HG02759 (cell line): ENCODE measurements around the gene CAMTA1.

Experiments
- ATAC-seq: cut with Tn5 transposase; IDR thresholded peaks from one replicate; pipeline ENCODE4 v1.9.1; 2021; ENCODE audit warnings: mild to moderate bottlenecking, moderate library complexity; ENCODE audit not compliant: unreplicated experiment

The CAMTA1 gene

DNA sequence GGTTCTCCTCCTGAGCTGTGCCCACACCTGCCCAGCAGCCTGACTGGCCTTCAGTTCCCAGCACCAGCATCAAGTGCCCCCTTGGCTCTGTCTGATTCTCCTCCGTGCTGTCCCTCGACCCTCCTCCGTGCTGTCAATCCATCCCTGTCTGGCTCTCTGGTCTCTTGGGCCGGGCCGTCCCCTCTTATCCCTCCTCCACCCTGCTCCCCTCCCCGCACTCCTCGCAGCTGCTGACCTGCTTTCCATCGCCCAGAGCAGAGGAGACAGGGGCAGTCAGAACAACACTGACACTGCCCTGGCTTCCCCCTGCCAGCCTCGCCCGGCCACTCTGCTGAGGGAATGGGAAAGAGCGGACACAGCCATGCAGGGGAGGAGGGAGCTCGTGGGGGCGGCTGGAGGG, 267.4 kb downstream of the CAMTA1 start:
- no peak for ATAC-seq

DNA sequence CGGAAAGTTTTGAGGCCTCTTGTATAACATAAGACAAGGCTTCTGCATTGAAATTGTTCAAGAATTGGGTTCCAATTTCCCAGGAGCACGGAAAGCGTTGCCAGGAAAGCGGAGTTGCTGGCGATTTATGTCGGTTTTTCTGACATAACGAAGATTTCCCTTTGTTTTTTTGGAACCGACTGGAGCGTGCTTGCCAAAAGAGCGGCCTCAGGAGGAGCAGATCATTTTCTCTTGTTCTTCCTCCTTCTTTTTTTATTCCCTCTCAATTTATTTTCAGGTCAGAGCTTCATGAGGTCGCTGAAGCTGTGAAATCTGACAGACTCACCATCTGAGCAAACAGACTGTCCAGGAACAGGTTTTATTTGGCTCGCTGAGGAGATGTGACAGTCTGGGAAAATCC, 275.5 kb downstream of the CAMTA1 start:
- no peak for ATAC-seq

DNA sequence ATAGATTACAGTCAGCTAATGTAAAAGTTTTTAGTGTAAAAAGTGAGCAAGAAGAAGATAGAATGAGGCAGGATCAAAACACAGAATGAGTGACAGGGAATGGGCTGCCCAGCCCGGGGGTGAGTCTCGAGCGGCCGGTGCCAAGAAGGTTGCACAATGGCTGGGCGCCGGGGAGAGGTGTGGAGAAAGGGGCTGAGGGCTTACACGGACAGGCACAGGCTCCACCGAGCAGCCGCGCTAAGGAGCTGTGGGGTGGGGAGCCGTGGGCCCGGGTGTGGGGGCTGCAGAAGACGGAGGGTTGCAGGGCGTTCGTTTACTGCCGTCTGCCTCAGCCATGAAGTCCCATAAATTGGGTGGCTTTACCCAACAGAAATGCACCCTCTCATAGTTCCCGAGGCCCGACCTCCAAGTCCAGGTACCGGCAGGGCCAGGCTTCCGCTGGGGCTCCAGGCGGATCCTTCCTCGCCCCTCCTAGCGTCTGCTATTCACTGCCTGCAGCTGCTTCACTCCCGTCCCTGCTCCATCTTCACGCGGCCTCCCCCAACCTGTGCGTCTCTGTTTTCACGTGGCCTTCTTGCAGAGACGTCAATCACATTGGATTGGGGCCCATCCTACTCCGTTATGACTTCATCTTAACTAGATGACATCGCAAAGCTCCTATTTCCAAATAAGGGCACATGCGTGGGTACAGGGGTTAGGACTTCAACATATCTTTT, 277.2 kb downstream of the CAMTA1 start:
- ATAC-seq: no peak

DNA sequence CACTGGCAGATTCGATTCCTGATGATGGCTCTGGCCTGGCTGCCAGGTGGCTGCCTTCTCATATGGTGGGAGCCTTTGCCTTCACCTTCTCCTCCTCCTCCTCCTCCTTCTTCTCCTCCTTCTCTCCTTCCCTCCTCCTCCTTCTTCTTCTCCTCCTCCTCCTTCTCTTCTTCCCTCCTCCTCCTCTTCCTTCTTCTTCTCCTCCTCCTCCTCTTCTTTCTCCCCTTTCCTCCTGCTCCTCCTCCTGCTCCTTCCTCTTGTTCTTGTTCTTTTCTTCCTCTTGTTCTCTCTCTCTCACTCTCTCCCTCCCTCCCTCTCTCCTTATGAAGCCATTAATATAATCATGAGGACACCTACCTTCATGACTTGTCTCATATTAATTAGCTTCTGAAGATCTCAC, 278.7 kb downstream of the CAMTA1 start:
- ATAC-seq: no peak

DNA sequence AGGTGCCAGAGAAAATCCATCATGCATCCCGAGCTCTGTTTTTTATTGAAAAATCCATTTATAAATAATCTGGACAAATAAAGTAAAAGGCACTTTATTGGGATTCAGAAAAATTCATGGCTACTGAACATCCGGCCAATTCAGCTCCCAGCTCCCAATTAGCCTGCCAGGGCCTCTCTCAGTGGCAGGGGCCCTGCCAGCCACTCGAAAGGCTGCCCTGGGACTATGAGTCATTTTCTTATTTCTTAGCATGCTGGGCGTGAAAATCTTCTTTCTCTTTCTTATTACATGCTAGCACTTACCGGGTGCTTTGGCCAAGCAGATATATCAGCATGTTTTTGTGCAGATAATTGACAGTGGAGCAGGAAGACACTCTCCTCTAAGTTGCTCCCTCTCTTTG, 283.3 kb downstream of the CAMTA1 start:
- ATAC-seq: no peak

DNA sequence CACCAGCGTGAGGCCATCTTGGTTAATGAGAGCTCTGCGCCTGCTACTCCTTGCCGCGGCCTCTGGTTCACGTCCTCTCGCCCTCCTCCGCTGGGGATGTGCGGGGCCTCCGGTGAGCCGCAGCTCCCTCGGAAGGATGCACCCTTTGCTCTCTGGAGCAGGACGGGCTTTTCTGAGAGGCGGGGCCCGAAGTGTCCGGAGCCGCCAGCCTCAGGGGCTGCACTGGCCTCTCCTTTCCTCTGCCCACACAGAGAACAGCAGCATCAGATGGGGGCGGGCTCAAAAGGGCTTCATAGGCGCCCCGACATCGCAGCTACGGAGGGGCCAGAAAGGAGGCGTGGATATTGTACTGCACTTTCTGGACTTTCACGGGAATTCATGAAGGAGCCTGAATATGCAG, 284.7 kb downstream of the CAMTA1 start:
- ATAC-seq: no peak

DNA sequence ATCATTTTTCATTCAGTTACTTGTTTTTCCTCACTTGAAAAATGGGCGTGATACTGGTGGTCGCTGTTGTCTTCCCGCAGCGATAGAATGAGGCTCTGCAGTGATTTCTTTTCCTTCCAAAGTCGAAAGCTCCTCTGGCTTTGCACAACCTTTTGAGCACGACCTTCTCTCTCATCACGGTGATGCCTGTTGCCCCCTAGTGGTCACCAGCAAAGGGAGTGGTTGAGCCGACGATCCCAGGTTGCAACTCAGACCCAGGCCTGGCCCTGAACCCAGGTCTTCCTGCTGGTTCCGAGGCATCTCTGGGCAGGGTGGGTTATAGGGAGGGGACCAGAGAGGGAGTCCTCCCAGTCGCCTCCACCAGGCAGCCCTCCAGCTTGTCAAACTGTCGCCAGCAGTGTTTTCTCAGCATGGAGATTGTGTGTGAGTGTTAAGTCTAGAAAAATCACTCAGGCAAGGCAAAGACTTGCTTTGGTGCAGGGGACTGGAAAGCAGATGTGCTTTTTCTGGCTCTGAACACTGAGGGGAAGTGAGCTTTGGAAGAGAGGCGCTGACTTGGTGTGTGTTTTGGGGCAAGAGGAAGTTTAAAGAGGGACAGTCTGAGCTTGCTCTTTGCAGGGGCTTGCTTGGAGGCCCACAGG, 285.3 kb downstream of the CAMTA1 start:
- ATAC-seq: no peak

DNA sequence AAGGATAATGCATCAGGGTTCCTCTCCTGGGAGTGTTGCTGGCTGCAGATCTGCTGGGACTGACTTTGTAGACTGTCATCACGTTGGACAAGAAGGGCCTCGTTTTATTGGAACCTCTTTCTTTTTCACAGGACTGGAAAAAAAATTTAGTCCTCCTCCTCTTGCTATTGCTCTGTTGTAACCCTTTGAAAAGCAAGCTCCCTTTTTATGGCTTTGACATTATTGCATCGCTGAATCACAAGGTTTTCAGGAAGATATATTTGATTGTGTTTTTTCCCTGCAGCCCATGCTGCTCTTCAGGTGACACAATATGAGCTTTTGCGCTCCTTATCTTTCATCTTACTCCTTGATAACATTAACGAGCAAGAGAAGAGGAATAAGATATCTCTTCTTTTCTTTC, 290.9 kb downstream of the CAMTA1 start:
- no peak for ATAC-seq

DNA sequence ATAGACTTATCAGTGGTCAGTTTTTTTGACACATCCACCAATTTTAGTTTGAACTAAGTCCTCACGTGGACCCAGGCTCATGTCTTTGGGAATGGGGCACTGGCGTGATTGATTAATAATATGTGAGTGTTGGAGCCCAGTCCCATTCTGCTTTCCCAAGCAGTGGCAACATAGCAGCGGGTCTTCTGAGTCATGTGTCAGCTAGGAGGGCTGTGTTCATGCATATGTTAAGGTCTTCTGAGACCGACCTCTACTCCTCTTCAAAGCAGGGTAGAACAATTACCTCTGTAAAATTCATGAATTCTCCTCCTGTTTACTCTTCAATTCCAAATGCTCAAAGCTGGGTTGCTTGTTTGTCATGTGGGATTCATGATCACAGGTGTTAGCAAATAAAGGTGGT, 291.3 kb downstream of the CAMTA1 start:
- no peak for ATAC-seq

DNA sequence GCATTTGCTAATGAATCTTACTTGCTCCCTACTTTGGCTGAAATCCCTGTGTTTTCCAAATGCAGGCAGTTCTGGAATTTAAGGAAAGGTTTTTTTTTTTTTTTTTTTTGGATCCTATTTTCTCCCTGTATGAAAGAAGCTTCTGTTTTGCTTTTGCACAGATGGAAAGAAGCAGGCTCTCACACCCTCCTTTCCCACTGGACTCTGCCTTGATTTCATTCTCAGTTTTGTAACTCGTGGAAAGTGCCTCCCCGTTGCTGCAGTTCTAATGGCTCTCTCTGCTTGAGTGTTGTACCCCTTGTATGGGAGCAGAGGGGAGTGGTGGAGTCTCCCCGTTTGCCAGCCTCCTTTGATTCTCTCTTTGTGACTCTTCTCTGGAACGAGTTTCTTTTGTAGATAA, 291.9 kb downstream of the CAMTA1 start:
- ATAC-seq: no peak

DNA sequence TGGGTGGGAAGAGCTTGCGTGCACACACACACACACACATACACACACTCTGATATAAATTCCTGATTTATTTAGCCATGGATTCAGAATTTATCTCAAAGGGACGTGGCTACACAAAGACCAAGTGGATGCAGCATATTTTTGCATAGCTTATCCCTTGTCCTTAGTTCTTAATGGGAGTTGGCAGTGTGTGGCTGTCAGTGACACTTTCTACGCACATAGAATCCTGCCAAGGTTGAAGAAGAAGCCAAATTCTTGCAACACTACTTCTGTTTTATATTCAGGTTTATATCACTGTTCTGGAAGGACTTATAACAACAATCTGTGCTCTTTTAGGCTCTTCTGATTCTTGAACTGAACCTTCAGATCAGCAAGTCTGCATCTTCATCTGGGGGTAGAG, 292.7 kb downstream of the CAMTA1 start:
- ATAC-seq: no peak

DNA sequence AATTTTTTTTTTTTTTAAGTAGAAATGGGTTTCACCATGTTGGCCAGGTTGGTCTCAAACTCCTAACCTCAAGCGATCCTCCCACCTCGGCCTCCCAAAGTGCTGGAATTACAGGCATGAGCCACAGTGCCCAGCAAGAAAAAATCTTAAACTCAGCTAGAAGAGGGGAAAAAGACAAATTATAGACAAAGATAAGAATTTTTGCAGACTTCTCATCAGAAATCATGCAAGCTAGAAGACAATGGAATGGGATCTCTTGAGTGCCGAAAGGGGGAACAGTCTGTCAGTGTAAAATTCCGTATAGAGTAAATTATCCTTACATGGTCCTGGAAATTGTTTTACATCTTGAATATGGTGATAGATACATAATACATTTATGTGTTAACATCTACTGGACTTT, 294.4 kb downstream of the CAMTA1 start:
- ATAC-seq: no peak

DNA sequence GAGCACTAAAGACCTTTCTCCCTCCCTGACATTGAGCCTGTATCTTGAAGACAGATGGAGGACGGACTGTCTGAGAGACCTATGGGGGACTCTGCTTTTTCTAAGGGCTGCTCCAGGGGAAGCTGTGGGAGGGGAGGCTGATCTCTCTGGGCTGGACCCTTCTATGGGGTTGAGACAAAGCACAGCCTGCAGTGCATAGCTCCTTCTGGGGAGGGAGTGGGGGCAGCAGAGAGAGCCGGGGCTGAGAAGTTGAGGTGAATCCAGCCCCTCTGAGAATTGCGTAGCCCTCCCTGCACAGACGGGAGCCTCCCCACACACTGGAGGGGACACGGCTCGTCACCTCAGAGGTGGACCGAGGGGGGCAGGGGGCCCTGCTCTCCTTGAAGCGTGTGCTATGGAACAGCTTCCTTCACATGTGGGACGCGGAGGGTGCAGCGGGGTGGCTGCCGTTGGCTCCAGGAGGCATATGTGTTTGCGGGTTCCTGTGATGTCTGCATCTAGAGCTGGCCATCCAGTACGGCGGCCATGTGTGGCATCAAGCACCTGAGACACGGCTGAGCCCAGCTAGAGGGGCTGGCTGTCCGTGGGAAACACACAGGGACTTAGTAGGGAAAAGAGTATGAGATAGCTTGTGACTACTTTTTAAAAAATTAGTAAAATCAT, 299.1 kb downstream of the CAMTA1 start:
- no peak for ATAC-seq

DNA sequence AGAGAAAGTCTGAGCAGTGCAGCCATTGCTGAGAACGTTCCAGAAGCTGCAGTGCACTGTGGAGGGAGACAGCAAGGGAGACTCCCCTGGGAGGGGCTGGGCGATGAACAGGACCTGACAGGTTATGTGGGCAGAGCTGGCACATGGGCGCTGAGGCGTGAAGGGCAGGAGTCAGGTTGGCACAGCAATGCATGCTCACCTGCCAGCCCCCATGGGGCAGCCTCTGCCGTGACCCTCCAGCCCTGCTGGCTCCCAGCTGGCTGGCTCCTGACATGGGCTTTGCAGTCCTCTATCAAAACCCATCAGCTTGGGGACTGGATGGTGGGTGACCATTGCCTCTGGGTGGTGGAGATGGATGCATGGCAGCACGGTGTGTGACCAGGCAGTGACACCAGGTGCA, 300.3 kb downstream of the CAMTA1 start:
- no peak for ATAC-seq

DNA sequence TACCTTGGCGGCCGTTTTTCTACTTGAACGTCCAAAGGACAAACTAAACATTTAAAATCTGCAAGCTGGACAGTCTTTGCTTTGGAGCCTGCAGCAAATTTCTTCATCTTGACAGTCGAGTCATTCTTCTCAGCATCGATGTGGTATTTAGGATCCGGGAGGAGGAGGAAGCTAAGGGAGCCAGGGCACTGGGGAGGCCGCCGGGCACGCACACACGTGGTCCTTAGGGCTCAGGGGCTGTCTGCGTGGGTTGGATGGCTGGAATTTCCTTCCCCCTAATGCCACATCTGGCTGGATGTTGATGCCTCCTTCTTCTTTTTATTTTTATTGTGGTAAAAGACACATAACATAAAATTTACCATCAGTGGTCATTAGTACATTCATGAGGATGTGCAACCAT, 300.9 kb downstream of the CAMTA1 start:
- no peak for ATAC-seq

DNA sequence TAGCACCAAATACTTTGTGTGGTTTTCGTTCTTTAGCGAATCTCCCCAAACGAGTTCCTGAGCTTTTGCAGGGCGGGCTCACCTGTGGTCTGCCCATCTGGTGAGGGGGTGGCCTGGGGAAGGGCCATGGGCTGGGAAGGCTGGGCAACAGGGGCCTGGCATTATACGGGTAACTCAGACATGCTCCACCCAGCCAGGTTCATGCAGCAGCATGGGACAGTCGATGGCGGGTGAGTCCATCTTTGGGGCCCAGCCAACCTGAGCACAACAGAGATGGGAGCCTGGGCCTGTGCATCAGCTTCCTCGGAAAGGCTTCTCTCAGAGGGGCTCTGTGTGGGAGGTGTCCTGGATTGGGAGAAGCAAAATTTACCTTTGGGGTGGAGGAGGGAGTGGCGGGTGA, 302.6 kb downstream of the CAMTA1 start:
- ATAC-seq: no peak

DNA sequence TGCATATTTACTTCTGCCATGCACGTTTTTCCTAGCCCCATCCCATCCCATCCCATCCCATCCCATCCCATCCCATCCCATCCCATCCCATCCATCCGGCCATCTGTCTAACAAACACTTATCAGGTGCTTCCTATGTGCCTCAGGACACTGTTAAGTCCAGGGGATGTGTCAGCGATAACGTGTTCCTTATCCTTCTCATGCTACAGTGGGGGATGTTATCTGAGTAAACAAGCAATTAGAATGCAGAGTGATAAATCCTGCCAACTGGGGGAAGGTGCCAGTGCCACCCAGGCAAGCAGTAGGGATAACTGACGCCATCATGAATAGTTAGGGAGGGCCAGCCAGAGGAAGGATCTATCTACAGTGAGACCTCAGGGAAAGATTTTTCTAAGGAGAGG, 304.2 kb downstream of the CAMTA1 start:
- no peak for ATAC-seq

DNA sequence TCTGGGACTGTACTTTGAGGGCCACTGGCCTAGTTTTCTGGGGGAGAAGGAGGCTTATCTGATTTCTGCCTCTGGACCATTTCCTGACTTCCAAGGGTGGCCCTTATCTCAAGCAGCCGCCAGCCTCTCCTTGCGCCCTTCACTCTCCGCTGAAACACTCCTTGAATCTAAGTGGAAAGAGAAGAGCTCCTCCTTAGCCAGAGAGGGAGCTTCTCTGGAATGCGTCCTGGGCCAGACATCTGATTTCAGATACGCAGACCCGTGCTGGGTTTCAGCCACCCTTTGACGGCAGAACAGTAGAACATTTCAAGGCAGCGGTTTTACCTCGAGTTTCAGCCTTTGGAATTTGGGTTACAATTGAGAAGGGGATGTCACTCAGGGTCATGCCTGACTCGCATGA, 308.0 kb downstream of the CAMTA1 start:
- no peak for ATAC-seq

DNA sequence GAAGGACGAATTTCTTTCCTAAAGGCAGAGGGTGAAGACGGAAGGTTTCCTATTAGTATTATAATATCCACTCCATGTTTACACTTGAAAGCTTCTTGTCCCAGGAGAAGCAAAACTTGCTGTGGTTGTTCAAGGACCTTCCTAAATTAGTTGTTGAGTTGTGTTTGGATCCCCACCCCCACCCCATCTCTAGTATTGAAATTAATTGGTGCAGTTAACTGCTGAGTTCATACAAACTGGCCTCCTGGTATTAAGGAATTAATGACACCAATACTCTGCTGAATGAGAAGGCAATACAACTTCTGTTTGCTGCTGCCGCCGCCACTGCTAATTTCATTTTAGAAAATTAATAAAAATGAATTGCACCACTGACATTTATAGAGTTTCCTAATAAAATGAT, 308.8 kb downstream of the CAMTA1 start:
- ATAC-seq: no peak

DNA sequence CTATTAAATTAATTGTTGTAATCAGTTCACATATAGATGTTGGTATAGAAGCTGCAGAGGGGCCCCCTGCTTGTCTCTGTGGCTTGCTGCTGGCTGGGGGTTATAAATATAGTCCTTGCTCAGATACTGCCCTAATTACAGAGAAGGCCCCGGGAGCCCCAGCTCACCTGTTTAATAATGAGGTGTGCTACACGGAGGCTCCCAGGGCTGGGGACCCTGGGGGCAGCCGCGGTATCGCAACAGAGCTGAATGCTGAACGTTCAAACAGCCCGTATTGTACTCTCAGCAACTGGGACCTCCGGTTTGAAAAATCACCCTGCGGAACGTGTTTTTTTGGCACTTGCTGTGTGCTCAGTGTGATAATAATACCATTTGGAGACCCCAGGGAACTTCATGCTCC, 309.3 kb downstream of the CAMTA1 start:
- no peak for ATAC-seq

DNA sequence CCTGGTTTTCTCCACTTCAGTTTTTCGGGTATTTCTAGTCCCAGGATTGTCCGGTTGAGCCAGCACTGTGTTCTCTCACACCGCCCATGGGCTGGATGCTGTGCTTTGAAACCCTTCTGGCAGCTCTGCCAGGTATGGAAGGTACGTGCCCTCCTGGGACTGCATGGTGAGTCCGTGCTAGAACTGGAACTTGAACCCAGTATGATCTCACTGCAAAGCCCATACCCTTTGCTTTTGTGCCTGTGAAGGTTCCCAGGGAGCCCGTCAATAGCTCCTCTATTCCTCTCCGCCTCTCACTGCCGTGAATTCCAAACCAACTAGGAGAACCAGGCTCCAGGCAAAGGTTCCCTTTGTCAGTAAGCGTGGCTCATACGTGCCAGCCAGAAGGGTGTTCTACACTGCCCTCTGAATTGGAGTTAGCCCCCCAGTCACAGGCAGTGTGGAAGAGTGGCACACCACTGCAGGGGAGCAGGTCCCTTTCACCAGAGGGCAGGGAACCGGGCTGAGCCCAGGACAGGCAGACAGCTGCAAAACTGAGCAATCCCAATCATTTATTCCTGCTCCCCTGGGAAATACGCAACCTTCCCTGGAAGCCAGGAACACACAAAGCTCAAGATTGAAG, 310.2 kb downstream of the CAMTA1 start:
- no peak for ATAC-seq
